Subcutaneous adipose tissue (tissue), 4 donors: ENCODE data around the gene SYNDIG1. TPM values are rescaled to one million over a fixed set of nuclear protein-coding genes. Genes with fewer than 3 reads are reported as not detected.

Experiments used
- total RNA-seq, 4 donors: library from RNA; depleted of rRNA; stranded (reverse); fragments of >200 nt; gene quantifications; one replicate each; pipeline ENCODE4 v1.1.0, GENCODE V29; 2016
- TF ChIP-seq, protein P1 (sequence below): fragments of 450-650 bp; IDR thresholded peaks from one replicate; pipeline ENCODE4 v1.5.1; 2016; ENCODE audit warnings: low read depth, mild to moderate bottlenecking, control low read depth, antibody characterized with exemption, moderate library complexity

SYNDIG1 gene
- total RNA-seq, 4 donors from 2014 or later, result 0.17 to 1.5 TPM; not detected in 2

- TF ChIP-seq, protein P1, sequence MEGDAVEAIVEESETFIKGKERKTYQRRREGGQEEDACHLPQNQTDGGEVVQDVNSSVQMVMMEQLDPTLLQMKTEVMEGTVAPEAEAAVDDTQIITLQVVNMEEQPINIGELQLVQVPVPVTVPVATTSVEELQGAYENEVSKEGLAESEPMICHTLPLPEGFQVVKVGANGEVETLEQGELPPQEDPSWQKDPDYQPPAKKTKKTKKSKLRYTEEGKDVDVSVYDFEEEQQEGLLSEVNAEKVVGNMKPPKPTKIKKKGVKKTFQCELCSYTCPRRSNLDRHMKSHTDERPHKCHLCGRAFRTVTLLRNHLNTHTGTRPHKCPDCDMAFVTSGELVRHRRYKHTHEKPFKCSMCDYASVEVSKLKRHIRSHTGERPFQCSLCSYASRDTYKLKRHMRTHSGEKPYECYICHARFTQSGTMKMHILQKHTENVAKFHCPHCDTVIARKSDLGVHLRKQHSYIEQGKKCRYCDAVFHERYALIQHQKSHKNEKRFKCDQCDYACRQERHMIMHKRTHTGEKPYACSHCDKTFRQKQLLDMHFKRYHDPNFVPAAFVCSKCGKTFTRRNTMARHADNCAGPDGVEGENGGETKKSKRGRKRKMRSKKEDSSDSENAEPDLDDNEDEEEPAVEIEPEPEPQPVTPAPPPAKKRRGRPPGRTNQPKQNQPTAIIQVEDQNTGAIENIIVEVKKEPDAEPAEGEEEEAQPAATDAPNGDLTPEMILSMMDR, result no peak
These were observed 19.4 kb downstream of the SYNDIG1 start for GRCh38 chr20:24488800-24489175.

GRCh38 chr20:24489193-24489592 is 19.8 kb downstream of the SYNDIG1 start:
- TF ChIP-seq, protein P1, result no peak

- TF ChIP-seq, protein P1, result no peak
These were observed 20.3 kb downstream of the SYNDIG1 start for GRCh38 chr20:24489631-24490260.

- TF ChIP-seq, protein P1, result no peak
These were observed 21.2 kb downstream of the SYNDIG1 start for GRCh38 chr20:24490598-24490997.

- TF ChIP-seq, protein P1, result no peak
These were observed 21.8 kb downstream of the SYNDIG1 start for GRCh38 chr20:24491041-24491756.

DNA sequence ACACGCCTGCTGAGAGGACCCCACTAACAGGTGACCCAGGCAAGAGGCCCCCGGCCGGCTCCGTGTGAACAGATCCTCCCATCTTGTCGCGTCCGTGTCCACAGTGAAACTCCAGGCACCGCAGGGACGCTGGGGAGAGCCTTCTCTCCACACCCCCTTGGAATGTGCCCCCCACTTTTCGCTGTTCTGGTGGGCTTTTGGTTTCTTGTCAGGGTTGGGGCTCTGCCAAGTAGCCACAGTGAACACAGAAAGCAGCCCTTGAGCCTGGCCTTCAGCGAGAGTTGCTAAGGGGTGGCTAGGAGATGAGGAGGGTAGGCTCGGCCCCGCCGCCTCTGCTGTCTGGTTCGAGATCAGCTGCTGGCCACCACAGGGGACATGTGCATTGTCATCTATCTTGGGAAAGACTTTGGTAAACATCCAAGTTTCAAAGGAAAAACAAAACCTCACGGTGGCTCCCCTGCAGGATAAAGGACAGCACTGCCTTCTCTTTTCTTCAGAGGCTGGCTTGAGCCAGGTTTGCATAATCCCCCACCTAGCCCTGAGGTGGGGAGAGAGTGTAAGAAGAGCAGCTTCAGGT is 22.7 kb downstream of the SYNDIG1 start:
- TF ChIP-seq, protein P1, result no peak

- TF ChIP-seq, protein P1, result no peak
These were observed 23.3 kb downstream of the SYNDIG1 start for GRCh38 chr20:24492698-24493097.
